ENCODE measurements around the gene PALM.

- TF ChIP-seq, protein P1, sequence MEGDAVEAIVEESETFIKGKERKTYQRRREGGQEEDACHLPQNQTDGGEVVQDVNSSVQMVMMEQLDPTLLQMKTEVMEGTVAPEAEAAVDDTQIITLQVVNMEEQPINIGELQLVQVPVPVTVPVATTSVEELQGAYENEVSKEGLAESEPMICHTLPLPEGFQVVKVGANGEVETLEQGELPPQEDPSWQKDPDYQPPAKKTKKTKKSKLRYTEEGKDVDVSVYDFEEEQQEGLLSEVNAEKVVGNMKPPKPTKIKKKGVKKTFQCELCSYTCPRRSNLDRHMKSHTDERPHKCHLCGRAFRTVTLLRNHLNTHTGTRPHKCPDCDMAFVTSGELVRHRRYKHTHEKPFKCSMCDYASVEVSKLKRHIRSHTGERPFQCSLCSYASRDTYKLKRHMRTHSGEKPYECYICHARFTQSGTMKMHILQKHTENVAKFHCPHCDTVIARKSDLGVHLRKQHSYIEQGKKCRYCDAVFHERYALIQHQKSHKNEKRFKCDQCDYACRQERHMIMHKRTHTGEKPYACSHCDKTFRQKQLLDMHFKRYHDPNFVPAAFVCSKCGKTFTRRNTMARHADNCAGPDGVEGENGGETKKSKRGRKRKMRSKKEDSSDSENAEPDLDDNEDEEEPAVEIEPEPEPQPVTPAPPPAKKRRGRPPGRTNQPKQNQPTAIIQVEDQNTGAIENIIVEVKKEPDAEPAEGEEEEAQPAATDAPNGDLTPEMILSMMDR (optimal IDR thresholded peaks at IDR 0.05 in 1 of 3, IDR thresholded peaks at IDR 0.05 in 1 of 3, conservative IDR thresholded peaks at IDR 0.05 in 1 of 3; ENCODE audit: extremely low read depth in 1 of 3, insufficient read depth in 2 of 3, low read length in 3 of 3), result no peak
- TF ChIP-seq EZH2 (IDR thresholded peaks at IDR 0.05; ENCODE audit: low read length), result no peak
Measured at GRCh38 chr19:725461-726089, 16.8 kb downstream of the PALM start.
